Gastrocnemius medialis (tissue), 4 donors: ENCODE measurements around the gene TTL. TPM values are rescaled to one million over a fixed set of nuclear protein-coding genes. Genes with fewer than 3 reads are reported as not detected.

ENCODE experiments used
- ATAC-seq, 2 donors: fragments of 150-250 bp; one replicate each; pipeline ENCODE4 v1.9.1; 2016
- DNase-seq, 2 donors: peaks; one replicate each; pipeline ENCODE4 v3.0.0-alpha.2; 2019
- H3K27ac ChIP-seq, 4 donors: fragments of 200-600 bp; sonication (generic); 1 replicate in 1 of 4; 2 replicates in 3 of 4; pipeline ENCODE4 v1.5.1; 2016 to 2018; ENCODE audit warnings: mild to moderate bottlenecking in 2 of 4, moderate library complexity in 1 of 4
- H3K27me3 ChIP-seq, 3 donors: fragments of 200-600 bp; sonication (generic) in 2 of 3; 1 replicate in 1 of 3; 2 replicates in 2 of 3; pipeline versions ENCODE4 v1.5.1 to v1.6.0; 2016 to 2019; ENCODE audit warnings: mild to moderate bottlenecking in 1 of 3, moderate library complexity in 1 of 3
- H3K36me3 ChIP-seq, 2 donors: fragments of 200-600 bp; sonication (generic) in 1 of 2; one replicate each; pipeline ENCODE4 v1.5.1; 2017 to 2018
- H3K4me1 ChIP-seq, 2 donors: fragments of 200-600 bp; sonication (generic) in 1 of 2; one replicate each; pipeline ENCODE4 v1.5.1; 2016 to 2017; ENCODE audit warnings: mild to moderate bottlenecking in 2 of 2
- H3K4me3 ChIP-seq, 4 donors: fragments of 200-600 bp; sonication (generic) in 3 of 4; 1 replicate in 1 of 4; 2 replicates in 3 of 4; pipeline ENCODE4 v1.5.1; 2016 to 2019; ENCODE audit warnings: mild to moderate bottlenecking in 2 of 4
- H3K9me3 ChIP-seq, 3 donors: fragments of 200-600 bp; sonication (generic) in 2 of 3; 1 replicate in 1 of 3; 2 replicates in 2 of 3; pipeline ENCODE4 v1.5.1; 2016 to 2019
- CTCF ChIP-seq, 5 experiments: fragments of 450-650 bp in 3 of 5; fragments of 200-600 bp in 2 of 5; sonication (generic) in 2 of 5; IDR thresholded peaks in 4 of 5; conservative IDR thresholded peaks in 1 of 5; 1 replicate in 4 of 5; 2 replicates in 1 of 5; pipeline ENCODE4 v1.5.1; 2016 to 2019; ENCODE audit warnings: antibody characterized with exemption in 5 of 5, mild to moderate bottlenecking in 3 of 5, moderate library complexity in 3 of 5
- POLR2A ChIP-seq, 2 donors: fragments of 450-650 bp; IDR thresholded peaks; one replicate each; pipeline ENCODE4 v1.6.1; 2017; ENCODE audit warnings: antibody characterized with exemption in 2 of 2, mild to moderate bottlenecking in 2 of 2, moderate library complexity in 2 of 2
- in situ Hi-C, 4 donors: fragments of 200-750 bp; cut with MboI; loops; one replicate each; pipeline versions ENCODE4 v1.15.0 to v1.8.0; 2017; ENCODE audit warnings: low sequenced_read_pairs in 4 of 4
- intact Hi-C: fragments of 100-400 bp; cut with DNase I; formaldehyde crosslinking; loops from one replicate; pipeline ENCODE4 v1.15.1; 2023; ENCODE audit warnings: low total_unique reads
- total RNA-seq, 4 donors: library from RNA; depleted of rRNA; stranded (reverse); fragments of >200 nt; gene quantifications; one replicate each; pipeline versions ENCODE4 v1.1.0 to v1.2.3, GENCODE V29; 2016

The TTL gene
- total RNA-seq, 4 donors from 2014 or later, result 33.0 to 61.0 (median 46.5) TPM

DNA sequence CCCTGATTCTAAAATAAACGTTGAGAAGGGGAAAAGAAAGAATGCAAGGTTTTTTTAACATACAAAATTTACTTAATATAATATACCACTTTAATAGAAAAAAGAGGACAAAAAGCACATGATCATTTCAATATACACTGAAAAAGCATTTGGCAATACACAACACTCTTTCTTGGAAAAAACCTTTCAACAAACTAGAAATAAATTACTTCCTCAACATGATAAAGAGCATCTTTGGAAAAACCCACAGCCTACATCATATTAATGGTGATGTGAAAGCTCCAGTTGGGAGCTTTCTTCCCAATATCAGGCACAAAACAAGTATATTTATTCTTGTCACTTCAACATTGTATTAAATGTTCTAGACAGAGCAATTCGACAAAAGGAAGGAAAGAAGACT lies 57.4 kb downstream of the TTL start:
- no peaks in the 10 kb centered on the region for H3K36me3 ChIP-seq
- no peak for DNase-seq
- in situ Hi-C loops, result no loop called here
- peaks cover 17 to 21% of the 10 kb centered on the region in 2 donors for H3K4me1 ChIP-seq
- no peak overlapping the region for H3K27ac ChIP-seq
- H3K27me3 ChIP-seq, result no peaks in the 10 kb centered on the region
- no peak for ATAC-seq
- intact Hi-C loops, result no loop called here
- TF ChIP-seq POLR2A (IDR thresholded peaks at IDR 0.05) (no peak), CTCF (IDR thresholded peaks at IDR 0.05 in 4 of 5, conservative IDR thresholded peaks at IDR 0.05 in 1 of 5) (no peak)
- H3K4me3 ChIP-seq, result no peak overlapping the region
- H3K9me3 ChIP-seq, result no peaks in the 10 kb centered on the region

DNA sequence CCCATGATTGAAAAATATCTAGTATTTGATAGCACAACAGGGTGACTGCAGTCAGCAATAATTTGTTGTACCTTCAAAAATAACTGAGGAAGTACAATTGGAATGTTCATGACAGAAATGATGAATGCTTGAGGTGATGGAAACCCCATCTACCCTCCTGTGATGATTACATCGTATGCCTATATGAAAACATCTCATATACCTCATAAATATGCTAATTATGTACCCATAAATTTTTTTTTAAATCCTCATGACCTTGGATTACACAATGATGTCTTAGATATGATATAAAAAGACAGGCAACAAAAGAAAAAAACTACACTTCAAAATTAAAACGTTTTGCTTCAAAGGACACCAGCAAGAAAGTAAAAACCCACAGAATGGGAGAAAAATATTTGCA lies 59.0 kb downstream of the TTL start:
- H3K4me3 ChIP-seq, result peak overlapping the region in 2 of 4 donors; percentile 96 to 99
- H3K36me3 ChIP-seq, result no peaks in the 10 kb centered on the region
- H3K4me1 ChIP-seq, result peaks cover 17 to 23% of the 10 kb centered on the region in 2 donors
- H3K9me3 ChIP-seq, result no peaks in the 10 kb centered on the region
- DNase-seq (no peak), ATAC-seq (no peak)
- TF ChIP-seq CTCF (IDR thresholded peaks at IDR 0.05 in 4 of 5, conservative IDR thresholded peaks at IDR 0.05 in 1 of 5), result no peak
- no peak for TF ChIP-seq POLR2A (IDR thresholded peaks at IDR 0.05)
- in situ Hi-C loops, result no loop called here
- intact Hi-C loops, result loop anchor here (5.0 kb wide), 1 partner anchor 106 kb away; the partner anchor contains the start of gene SLC20A1
- H3K27me3 ChIP-seq, result no peaks in the 10 kb centered on the region
- H3K27ac ChIP-seq, result no peak overlapping the region

DNA sequence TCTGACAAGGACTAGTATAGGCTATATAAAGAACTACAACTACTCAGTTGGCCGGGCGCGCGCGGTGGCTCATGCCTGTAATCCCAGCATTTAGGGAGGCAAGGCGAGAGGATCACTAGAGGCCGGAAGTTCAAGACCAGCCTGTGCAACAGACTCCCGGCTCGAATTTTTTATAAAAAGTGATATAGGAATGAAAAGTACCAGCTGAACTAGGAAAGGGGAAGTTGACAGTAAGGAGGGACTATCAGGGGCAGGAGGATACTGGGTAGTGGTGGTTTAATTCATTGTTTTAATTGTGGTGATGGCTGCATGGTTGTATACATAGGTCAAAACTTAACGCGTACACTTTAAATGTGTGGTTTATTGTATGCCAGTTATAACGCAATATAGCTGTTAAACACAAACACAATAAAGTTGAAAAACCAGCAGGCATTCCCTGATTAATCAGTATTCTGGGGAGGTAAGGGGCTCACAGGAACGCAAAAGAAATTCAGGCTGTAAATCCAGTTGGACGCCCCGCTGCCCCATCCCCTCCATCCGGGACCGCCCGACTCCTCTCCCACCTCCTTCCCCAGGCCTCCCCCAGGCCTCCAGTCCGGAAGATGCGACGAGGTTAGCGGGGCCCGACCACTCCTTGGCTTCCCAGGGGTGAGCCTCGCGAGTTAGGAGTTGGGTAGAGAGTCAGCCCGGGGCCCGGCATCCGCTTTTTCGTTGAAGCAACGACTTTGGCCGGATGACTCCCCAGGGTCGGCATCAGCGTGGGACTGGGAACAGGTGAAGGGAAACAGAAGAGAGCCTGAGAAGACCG lies 59.6 kb downstream of the TTL start:
- H3K4me3 ChIP-seq, result peak overlapping the region; percentile 74 to 99 (median 90)
- intact Hi-C loops, result loop anchor here (1.0 to 5.0 kb wide), 3 partner anchors 41 to 106 kb away; partner anchors contain the start of gene SLC20A1
- ATAC-seq, result peak; percentile 56 to 67

DNA sequence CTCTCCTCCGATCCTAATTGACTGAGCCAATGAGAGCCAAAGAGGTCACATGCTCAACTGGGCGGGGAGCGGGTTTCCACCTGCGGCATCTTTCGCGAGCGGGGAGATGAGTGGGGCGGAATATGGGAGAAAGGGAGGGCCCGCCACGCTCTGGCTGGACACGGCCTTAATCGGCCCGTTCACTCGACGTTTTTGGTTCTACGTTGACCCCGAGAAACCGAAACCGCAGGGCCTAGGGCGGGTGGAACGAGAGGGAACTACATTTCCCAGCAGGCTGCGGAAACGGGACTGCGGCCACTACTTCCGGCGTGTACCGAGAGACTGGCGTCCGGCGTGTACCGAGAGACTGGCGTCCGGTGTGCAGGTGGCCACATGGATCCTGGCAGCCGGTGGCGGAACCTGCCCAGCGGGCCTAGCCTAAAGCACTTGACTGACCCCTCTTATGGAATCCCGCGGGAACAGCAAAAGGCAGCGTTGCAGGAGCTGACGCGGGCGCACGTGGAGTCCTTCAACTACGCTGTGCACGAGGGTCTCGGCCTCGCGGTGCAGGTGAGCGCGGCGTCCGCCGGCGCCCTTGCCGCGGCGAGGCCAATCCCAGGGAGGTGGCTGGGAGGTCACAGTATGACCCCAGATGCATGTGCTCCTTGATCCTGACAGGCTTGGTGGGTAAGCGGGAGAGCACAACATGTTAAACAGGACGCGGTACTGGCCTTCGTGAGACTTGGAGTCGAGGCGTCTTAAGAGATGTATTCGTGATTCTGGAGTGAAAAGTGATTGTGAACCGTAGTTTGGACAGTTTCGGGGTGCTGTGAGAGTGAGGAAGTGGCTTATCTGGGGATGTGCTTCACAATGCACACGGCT lies 60.4 kb downstream of the TTL start, which contains the start of gene POLR1B:
Gene POLR1B (plus strand): TSS at position 343 of the 861 bp plus-strand sequence. CDS start 30 bp downstream, at position 373.
- in situ Hi-C loops, result no loop called here
- TF ChIP-seq POLR2A (IDR thresholded peaks at IDR 0.05), result no peak
- ATAC-seq, result peak; percentile 95 to 97

More for the DNA sequence above, 59.6 kb downstream of the TTL start:
- no peak for DNase-seq
- Histone ChIP-seq H3K36me3 (no peaks in the 10 kb centered on the region), H3K27me3 (no peaks in the 10 kb centered on the region), H3K9me3 (no peaks in the 10 kb centered on the region), H3K4me1 (peaks cover 17 to 23% of the 10 kb centered on the region in 2 donors), H3K27ac (peak overlapping the region; percentile 75 to 90 (median 88))
- TF ChIP-seq CTCF (IDR thresholded peaks at IDR 0.05 in 4 of 5, conservative IDR thresholded peaks at IDR 0.05 in 1 of 5) (no peak), POLR2A (IDR thresholded peaks at IDR 0.05) (no peak)
- in situ Hi-C loops, result no loop called here

More for the DNA sequence above, 60.4 kb downstream of the TTL start, which contains the start of gene POLR1B:
- H3K27ac ChIP-seq, result peak within 1 kb of the TSS; percentile 75 to 90 (median 88)
- H3K4me1 ChIP-seq, result peaks cover 20 to 25% of the 10 kb centered on the region in 2 donors
- H3K27me3 ChIP-seq, result no peaks in the 10 kb centered on the region
- H3K36me3 ChIP-seq, result no peaks in the 10 kb centered on the region
- no peaks in the 10 kb centered on the region for H3K9me3 ChIP-seq
- peak; percentile 79 to 85 for DNase-seq
- H3K4me3 ChIP-seq, result peak within 1 kb of the TSS; percentile 74 to 99 (median 90)
- intact Hi-C loops, result loop anchor here (1.0 to 5.0 kb wide), 3 partner anchors 40 to 105 kb away; partner anchors contain the start of gene SLC20A1
